Neutrophil (primary cell): ENCODE measurements around the gene ATP1A1.

Experiments
- H3K27ac ChIP-seq: fragments of 200-600 bp; sonication (generic); 2 replicates; pipeline ENCODE4 v1.5.1; 2016; ENCODE audit warnings: mild to moderate bottlenecking, moderate library complexity
- H3K27me3 ChIP-seq: fragments of 200-600 bp; sonication (generic); 2 replicates; pipeline ENCODE4 v1.6.0; 2016; ENCODE audit warnings: mild to moderate bottlenecking
- H3K36me3 ChIP-seq: fragments of 200-600 bp; sonication (generic); 2 replicates; pipeline ENCODE4 v1.5.1; 2017
- H3K4me1 ChIP-seq, 2 experiments: fragments of 200-600 bp in 1 of 2; sonication (generic) in 1 of 2; 1 replicate in 1 of 2; 2 replicates in 1 of 2; pipeline versions ENCODE4 v1.5.1 to v1.6.1; 2013 to 2016; ENCODE audit warnings: low read depth in 1 of 2, low read length in 1 of 2, mild to moderate bottlenecking in 1 of 2, moderate library complexity in 1 of 2; ENCODE audit not compliant: control insufficient read depth in 1 of 2, insufficient read depth in 1 of 2
- H3K4me3 ChIP-seq, 2 experiments: fragments of 200-600 bp in 1 of 2; sonication (generic) in 1 of 2; 1 replicate in 1 of 2; 2 replicates in 1 of 2; pipeline ENCODE4 v1.5.1; 2013 to 2016; ENCODE audit warnings: low read depth in 1 of 2, low read length in 1 of 2, mild to moderate bottlenecking in 1 of 2, moderate library complexity in 1 of 2
- H3K9me3 ChIP-seq: fragments of 200-600 bp; sonication (generic); 2 replicates; pipeline ENCODE4 v1.5.1; 2016
- TF ChIP-seq, protein P1 (sequence below): fragments of 200-600 bp; sonication (generic); IDR thresholded peaks from 2 replicates; pipeline ENCODE4 v1.5.1; 2016; ENCODE audit warnings: antibody characterized with exemption

ATP1A1 gene

GRCh38 chr1:116453906-116454305 is 80.9 kb downstream of the ATP1A1 start:
- no peak overlapping the region for H3K27ac ChIP-seq
- H3K9me3 ChIP-seq = no peaks in the 10 kb centered on the region
- TF ChIP-seq, protein P1, sequence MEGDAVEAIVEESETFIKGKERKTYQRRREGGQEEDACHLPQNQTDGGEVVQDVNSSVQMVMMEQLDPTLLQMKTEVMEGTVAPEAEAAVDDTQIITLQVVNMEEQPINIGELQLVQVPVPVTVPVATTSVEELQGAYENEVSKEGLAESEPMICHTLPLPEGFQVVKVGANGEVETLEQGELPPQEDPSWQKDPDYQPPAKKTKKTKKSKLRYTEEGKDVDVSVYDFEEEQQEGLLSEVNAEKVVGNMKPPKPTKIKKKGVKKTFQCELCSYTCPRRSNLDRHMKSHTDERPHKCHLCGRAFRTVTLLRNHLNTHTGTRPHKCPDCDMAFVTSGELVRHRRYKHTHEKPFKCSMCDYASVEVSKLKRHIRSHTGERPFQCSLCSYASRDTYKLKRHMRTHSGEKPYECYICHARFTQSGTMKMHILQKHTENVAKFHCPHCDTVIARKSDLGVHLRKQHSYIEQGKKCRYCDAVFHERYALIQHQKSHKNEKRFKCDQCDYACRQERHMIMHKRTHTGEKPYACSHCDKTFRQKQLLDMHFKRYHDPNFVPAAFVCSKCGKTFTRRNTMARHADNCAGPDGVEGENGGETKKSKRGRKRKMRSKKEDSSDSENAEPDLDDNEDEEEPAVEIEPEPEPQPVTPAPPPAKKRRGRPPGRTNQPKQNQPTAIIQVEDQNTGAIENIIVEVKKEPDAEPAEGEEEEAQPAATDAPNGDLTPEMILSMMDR = no peak
- no peaks in the 10 kb centered on the region for H3K4me1 ChIP-seq
- H3K4me3 ChIP-seq = no peak overlapping the region
- H3K27me3 ChIP-seq = peaks cover 4% of the 10 kb centered on the region
- no peaks in the 10 kb centered on the region for H3K36me3 ChIP-seq
